Ovary (tissue), 9 donors: Measurements from ENCODE around the gene SKI. TPM values are rescaled to one million over a fixed set of nuclear protein-coding genes. Genes with fewer than 3 reads are reported as not detected.

Experiments
- DNase-seq, 5 donors: peaks; one replicate each; pipeline ENCODE4 v3.0.0-alpha.2; 2019 to 2020
- H3K27ac ChIP-seq, 2 donors: fragments of 200-600 bp; one replicate each; pipeline versions ENCODE4 v1.5.1 to v1.8.0; 2019 to 2022
- H3K27me3 ChIP-seq: fragments of 200-600 bp; one replicate; pipeline ENCODE4 v1.8.0; 2022
- H3K36me3 ChIP-seq: fragments of 200-600 bp; sonication (generic); one replicate; pipeline ENCODE4 v1.5.1; 2019
- H3K4me1 ChIP-seq: one replicate; pipeline ENCODE4 v1.8.1; 2013; ENCODE audit warnings: mild to moderate bottlenecking, moderate library complexity; ENCODE audit not compliant: insufficient read depth
- H3K4me3 ChIP-seq: fragments of 200-600 bp; sonication (generic); one replicate; pipeline ENCODE4 v1.5.1; 2017
- H3K9me3 ChIP-seq, 2 donors: fragments of 200-600 bp in 1 of 2; sonication (generic) in 1 of 2; one replicate each; pipeline versions ENCODE4 v1.5.1 to v1.8.1; 2013 to 2019; ENCODE audit warnings: mild to moderate bottlenecking in 1 of 2, moderate library complexity in 1 of 2
- CTCF ChIP-seq, 3 donors: fragments of 450-650 bp in 2 of 3; fragments of 200-600 bp in 1 of 3; IDR thresholded peaks; one replicate each; pipeline versions ENCODE4 v1.5.1 to v1.8.0; 2016 to 2022; ENCODE audit warnings: antibody characterized with exemption in 3 of 3, mild to moderate bottlenecking in 1 of 3
- EP300 ChIP-seq: sonication (generic); formaldehyde crosslinking; IDR thresholded peaks from one replicate; pipeline ENCODE4 v1.6.1; 2017; ENCODE audit warnings: antibody characterized with exemption
- POLR2A ChIP-seq: fragments of 450-650 bp; IDR thresholded peaks from one replicate; pipeline ENCODE4 v1.6.1; 2017; ENCODE audit warnings: antibody characterized with exemption, mild to moderate bottlenecking, moderate library complexity
- WGBS, 3 donors: extraction: QIAGEN DNeasy Blood & Tissue Kit in 1 of 3; methylation state at CpG; one replicate each; pipeline versions ENCODE4 v1.1.5 to v1.1.7; 2013 to 2017; 5-methylcytosine and 5-hydroxymethylcytosine counted together
- intact Hi-C, 4 donors: fragments of 100-400 bp; cut with DNase I; formaldehyde crosslinking; loops; one replicate each; pipeline versions ENCODE4 v1.11.0 to v1.15.1; 2022 to 2023
- polyA plus RNA-seq, 2 donors: library from polyadenylated mRNA; stranded (reverse); fragments of 200-250 nt in 1 of 2; fragments of 350-450 nt in 1 of 2; fragmentation: Illumina TruSeq in 1 of 2; extraction: RNeasy Lipid Tissue Mini Kit (QIAGEN cat#74804) in 1 of 2; gene quantifications; one replicate each; pipeline ENCODE4 v1.2.3, GENCODE V29; 2013 to 2014
- total RNA-seq, 7 donors: library from RNA; depleted of rRNA in 2 of 7; stranded (reverse); fragments of >200 nt in 2 of 7; fragmentation: NEBNext Ultra II Directional in 3 of 7; extraction: Animal tissue kit (Norgen Biotek cat#: 25700) in 3 of 7; gene quantifications; one replicate each; pipeline versions ENCODE4 v1.1.0 to v1.2.4, GENCODE V29; 2016 to 2023
- donor health status: DM: no; HTN: no; CAD: no; lungs with moderate emphysema.
- donor health status: DM: no; HTN: no; CAD: no.
- donor health status: Bipolar disorder and iron deficiency.
- donor health status: DM: yes; HTN: yes; CAD: no.
- donor health status: DM: no; HTN: no; CAD: no.
- donor health status: DM: yes; HTN: yes; CAD: no.

SKI gene
- total and polyA plus RNA-seq, 9 donors = 27.8 to 109 (median 79.1) TPM

- H3K9me3 ChIP-seq = no peaks in the 10 kb centered on the region
- TF ChIP-seq POLR2A = no peak
- no peak for TF ChIP-seq EP300
- TF ChIP-seq CTCF (IDR thresholded peaks at IDR 0.05) = no peak
- no peaks in the 10 kb centered on the region for H3K36me3 ChIP-seq
- peaks cover 33% of the 10 kb centered on the region for H3K4me1 ChIP-seq
- no peak overlapping the region for H3K4me3 ChIP-seq
- H3K27me3 ChIP-seq = no peaks in the 10 kb centered on the region
- intact Hi-C loops = no loop called here
- peak overlapping the region; percentile 14 to 56 for H3K27ac ChIP-seq
- 58 to 68% (median 61%) methylated on average over 9 of the region's 9 CpGs for WGBS, 3 donors
- no peak for DNase-seq
Measured at GRCh38 chr1:2279817-2280216, 51.7 kb downstream of the SKI start.

GRCh38 chr1:2282556-2283270, 54.6 kb downstream of the SKI start:
- Histone ChIP-seq H3K9me3 (no peaks in the 10 kb centered on the region), H3K27ac (no peak overlapping the region), H3K4me3 (no peak overlapping the region), H3K36me3 (no peaks in the 10 kb centered on the region), H3K27me3 (no peaks in the 10 kb centered on the region), H3K4me1 (peaks cover 18% of the 10 kb centered on the region)
- intact Hi-C loops = no loop called here
- 88 to 92% (median 92%) methylated on average over 29 of the region's 29 CpGs for WGBS, 3 donors
- TF ChIP-seq EP300 (no peak), POLR2A (no peak), CTCF (IDR thresholded peaks at IDR 0.05) (no peak)
- DNase-seq = no peak

- Histone ChIP-seq H3K4me3 (no peak overlapping the region), H3K4me1 (peaks cover 11% of the 10 kb centered on the region), H3K9me3 (no peaks in the 10 kb centered on the region), H3K27ac (no peak overlapping the region), H3K36me3 (no peaks in the 10 kb centered on the region), H3K27me3 (no peaks in the 10 kb centered on the region)
- intact Hi-C loops = no loop called here
- DNase-seq = no peak
- no peak for TF ChIP-seq CTCF (IDR thresholded peaks at IDR 0.05)
- TF ChIP-seq EP300 = no peak
- no peak for TF ChIP-seq POLR2A
- 81 to 84% (median 83%) methylated on average over 16 to 21 of the region's 21 CpGs for WGBS, 3 donors
Measured at GRCh38 chr1:2283371-2283990, 55.4 kb downstream of the SKI start.

GRCh38 chr1:2283991-2284895, 56.1 kb downstream of the SKI start:
- TF ChIP-seq POLR2A (no peak), CTCF (IDR thresholded peaks at IDR 0.05) (no peak), EP300 (no peak)
- H3K4me1 ChIP-seq = peaks cover 4% of the 10 kb centered on the region
- no peak for DNase-seq
- intact Hi-C loops = no loop called here
- no peak overlapping the region for H3K27ac ChIP-seq
- H3K9me3 ChIP-seq = no peaks in the 10 kb centered on the region
- no peaks in the 10 kb centered on the region for H3K36me3 ChIP-seq
- H3K4me3 ChIP-seq = no peak overlapping the region
- no peaks in the 10 kb centered on the region for H3K27me3 ChIP-seq
- 74 to 78% (median 77%) methylated on average over 27 of the region's 27 CpGs for WGBS, 3 donors
